ENCODE measurements around the gene DNAJC27.

- TF ChIP-seq CTCF (conservative IDR thresholded peaks at IDR 0.05): no peak
- no peak for TF ChIP-seq EZH2 (IDR thresholded peaks at IDR 0.05; ENCODE audit: low read depth)
These were observed 21.8 kb upstream of the DNAJC27 start for GRCh38 chr2:24993406-24994145.
